ENCODE results near the gene NAPA. TPM values are rescaled to one million over a fixed set of nuclear protein-coding genes. Genes with fewer than 3 reads are reported as not detected.

The NAPA gene
- total RNA-seq, 1 experiment from 2014 or later, result 61.3 TPM

DNA sequence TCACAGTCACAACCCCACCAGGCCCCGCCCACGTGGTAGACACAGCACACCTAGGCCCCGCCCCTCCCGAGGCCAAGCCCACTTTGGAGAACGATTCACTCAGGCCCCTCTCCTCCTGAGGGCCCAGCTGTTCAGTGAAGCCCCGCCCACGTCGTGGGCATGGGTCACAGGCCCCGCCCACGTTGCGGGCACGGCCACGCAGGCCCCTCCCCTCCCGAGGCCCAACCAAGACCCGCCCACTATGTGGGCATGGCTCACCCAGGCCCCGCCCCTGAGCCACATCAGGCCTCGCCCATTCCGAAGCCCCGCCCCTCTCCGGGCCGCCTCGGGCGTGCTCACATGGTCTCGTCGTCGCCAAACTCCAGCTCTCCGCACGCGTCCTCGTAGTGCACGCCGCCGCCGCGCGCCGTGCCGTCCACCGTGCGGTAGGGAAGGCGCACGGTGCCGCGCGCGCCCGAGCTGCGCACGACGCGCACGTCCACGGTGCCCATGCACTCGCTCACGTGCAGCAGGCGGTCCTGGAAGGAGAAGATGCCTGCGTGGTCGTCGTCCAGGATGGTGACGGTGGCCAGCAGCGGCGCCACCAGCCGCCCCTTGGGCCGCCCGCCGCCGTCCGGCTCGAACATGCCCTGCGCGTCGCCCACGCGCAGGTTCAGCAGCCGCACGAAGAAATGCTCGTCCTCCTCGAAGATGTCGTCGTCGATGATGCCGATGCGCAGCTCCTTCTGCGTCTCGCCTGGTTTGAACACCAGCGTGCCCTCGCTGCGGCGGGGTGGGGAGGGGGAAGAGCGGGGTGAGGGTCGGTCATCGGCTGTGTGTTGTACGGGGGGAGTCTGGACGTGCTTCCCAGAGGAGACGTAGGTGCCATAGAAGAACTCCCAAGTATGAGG, 67.1 kb downstream of the NAPA start (continued):
- TF ChIP-seq, protein P1, sequence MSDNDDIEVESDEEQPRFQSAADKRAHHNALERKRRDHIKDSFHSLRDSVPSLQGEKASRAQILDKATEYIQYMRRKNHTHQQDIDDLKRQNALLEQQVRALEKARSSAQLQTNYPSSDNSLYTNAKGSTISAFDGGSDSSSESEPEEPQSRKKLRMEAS (CRISPR knock-in tag; IDR thresholded peaks at IDR 0.05), result peak; percentile 100
- no peak for TF ChIP-seq RORB (CRISPR knock-in tag; IDR thresholded peaks at IDR 0.05)
- TF ChIP-seq, protein P2, sequence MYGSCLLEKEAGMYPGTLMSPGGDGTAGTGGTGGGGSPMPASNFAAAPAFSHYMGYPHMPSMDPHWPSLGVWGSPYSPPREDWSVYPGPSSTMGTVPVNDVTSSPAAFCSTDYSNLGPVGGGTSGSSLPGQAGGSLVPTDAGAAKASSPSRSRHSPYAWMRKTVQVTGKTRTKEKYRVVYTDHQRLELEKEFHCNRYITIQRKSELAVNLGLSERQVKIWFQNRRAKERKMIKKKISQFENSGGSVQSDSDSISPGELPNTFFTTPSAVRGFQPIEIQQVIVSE (CRISPR knock-in tag; IDR thresholded peaks at IDR 0.05; ENCODE audit: borderline replicate concordance), result no peak
- TF ChIP-seq JAZF1 (CRISPR knock-in tag; IDR thresholded peaks at IDR 0.05), result no peak
- TF ChIP-seq, protein P3, sequence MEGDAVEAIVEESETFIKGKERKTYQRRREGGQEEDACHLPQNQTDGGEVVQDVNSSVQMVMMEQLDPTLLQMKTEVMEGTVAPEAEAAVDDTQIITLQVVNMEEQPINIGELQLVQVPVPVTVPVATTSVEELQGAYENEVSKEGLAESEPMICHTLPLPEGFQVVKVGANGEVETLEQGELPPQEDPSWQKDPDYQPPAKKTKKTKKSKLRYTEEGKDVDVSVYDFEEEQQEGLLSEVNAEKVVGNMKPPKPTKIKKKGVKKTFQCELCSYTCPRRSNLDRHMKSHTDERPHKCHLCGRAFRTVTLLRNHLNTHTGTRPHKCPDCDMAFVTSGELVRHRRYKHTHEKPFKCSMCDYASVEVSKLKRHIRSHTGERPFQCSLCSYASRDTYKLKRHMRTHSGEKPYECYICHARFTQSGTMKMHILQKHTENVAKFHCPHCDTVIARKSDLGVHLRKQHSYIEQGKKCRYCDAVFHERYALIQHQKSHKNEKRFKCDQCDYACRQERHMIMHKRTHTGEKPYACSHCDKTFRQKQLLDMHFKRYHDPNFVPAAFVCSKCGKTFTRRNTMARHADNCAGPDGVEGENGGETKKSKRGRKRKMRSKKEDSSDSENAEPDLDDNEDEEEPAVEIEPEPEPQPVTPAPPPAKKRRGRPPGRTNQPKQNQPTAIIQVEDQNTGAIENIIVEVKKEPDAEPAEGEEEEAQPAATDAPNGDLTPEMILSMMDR (IDR thresholded peaks at IDR 0.05), result no peak
- TF ChIP-seq NFATC4 (CRISPR knock-in tag; IDR thresholded peaks at IDR 0.05), result no peak
- TF ChIP-seq ZNF423 (CRISPR knock-in tag; IDR thresholded peaks at IDR 0.05), result no peak
- TF ChIP-seq, protein P4, sequence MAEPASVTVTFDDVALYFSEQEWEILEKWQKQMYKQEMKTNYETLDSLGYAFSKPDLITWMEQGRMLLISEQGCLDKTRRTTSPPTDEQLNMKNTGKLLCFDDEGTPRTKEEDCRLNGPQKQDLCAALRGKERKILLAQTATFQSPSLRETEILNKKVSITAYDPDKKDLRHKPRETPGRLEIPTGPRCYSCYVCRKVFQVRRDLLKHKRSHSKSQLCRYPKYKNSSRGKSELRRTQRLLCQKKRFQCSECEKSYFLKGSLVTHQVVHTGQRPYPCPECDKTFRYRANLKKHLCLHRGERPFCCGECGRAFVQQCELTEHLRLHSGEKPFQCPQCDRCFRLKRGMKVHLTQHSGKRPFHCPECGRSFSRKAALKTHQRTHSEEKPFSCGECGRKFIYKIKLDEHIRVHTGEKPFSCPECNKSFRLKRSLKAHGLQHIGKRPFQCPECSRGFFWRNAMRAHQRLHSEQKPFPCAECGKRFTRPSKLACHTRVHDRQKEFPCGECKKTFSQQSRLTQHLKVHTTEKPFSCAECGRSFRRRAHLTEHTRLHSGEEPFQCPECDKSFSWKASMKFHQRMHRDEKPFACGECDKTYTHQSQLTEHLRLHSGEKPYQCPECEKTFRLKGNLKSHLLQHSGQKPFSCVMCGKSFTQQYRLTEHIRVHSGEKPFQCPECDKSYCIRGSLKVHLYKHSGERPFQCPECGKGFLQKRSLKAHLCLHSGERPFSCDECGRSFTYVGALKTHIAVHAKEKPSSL (CRISPR knock-in tag; conservative IDR thresholded peaks at IDR 0.05), result no peak
- peak; percentile 88; the same call in 1 of the 2 replicates for TF ChIP-seq CREM (CRISPR knock-in tag; IDR thresholded peaks at IDR 0.05)
- TF ChIP-seq, protein P5, sequence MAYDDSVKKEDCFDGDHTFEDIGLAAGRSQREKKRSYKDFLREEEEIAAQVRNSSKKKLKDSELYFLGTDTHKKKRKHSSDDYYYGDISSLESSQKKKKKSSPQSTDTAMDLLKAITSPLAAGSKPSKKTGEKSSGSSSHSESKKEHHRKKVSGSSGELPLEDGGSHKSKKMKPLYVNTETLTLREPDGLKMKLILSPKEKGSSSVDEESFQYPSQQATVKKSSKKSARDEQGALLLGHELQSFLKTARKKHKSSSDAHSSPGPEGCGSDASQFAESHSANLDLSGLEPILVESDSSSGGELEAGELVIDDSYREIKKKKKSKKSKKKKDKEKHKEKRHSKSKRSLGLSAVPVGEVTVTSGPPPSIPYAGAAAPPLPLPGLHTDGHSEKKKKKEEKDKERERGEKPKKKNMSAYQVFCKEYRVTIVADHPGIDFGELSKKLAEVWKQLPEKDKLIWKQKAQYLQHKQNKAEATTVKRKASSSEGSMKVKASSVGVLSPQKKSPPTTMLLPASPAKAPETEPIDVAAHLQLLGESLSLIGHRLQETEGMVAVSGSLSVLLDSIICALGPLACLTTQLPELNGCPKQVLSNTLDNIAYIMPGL (CRISPR knock-in tag; IDR thresholded peaks at IDR 0.05), result peak; percentile 85
- TF ChIP-seq ZNF416 (CRISPR knock-in tag; IDR thresholded peaks at IDR 0.05), result peak; percentile 78; the same call in 1 of the 2 replicates
- TF ChIP-seq, protein P6, sequence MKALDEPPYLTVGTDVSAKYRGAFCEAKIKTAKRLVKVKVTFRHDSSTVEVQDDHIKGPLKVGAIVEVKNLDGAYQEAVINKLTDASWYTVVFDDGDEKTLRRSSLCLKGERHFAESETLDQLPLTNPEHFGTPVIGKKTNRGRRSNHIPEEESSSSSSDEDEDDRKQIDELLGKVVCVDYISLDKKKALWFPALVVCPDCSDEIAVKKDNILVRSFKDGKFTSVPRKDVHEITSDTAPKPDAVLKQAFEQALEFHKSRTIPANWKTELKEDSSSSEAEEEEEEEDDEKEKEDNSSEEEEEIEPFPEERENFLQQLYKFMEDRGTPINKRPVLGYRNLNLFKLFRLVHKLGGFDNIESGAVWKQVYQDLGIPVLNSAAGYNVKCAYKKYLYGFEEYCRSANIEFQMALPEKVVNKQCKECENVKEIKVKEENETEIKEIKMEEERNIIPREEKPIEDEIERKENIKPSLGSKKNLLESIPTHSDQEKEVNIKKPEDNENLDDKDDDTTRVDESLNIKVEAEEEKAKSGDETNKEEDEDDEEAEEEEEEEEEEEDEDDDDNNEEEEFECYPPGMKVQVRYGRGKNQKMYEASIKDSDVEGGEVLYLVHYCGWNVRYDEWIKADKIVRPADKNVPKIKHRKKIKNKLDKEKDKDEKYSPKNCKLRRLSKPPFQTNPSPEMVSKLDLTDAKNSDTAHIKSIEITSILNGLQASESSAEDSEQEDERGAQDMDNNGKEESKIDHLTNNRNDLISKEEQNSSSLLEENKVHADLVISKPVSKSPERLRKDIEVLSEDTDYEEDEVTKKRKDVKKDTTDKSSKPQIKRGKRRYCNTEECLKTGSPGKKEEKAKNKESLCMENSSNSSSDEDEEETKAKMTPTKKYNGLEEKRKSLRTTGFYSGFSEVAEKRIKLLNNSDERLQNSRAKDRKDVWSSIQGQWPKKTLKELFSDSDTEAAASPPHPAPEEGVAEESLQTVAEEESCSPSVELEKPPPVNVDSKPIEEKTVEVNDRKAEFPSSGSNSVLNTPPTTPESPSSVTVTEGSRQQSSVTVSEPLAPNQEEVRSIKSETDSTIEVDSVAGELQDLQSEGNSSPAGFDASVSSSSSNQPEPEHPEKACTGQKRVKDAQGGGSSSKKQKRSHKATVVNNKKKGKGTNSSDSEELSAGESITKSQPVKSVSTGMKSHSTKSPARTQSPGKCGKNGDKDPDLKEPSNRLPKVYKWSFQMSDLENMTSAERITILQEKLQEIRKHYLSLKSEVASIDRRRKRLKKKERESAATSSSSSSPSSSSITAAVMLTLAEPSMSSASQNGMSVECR (CRISPR knock-in tag; IDR thresholded peaks at IDR 0.05; ENCODE audit: borderline replicate concordance), result peak; percentile 99
- TF ChIP-seq, protein P7, sequence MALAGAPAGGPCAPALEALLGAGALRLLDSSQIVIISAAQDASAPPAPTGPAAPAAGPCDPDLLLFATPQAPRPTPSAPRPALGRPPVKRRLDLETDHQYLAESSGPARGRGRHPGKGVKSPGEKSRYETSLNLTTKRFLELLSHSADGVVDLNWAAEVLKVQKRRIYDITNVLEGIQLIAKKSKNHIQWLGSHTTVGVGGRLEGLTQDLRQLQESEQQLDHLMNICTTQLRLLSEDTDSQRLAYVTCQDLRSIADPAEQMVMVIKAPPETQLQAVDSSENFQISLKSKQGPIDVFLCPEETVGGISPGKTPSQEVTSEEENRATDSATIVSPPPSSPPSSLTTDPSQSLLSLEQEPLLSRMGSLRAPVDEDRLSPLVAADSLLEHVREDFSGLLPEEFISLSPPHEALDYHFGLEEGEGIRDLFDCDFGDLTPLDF (CRISPR knock-in tag; IDR thresholded peaks at IDR 0.05), result peak; percentile 98
- TF ChIP-seq, protein P8, sequence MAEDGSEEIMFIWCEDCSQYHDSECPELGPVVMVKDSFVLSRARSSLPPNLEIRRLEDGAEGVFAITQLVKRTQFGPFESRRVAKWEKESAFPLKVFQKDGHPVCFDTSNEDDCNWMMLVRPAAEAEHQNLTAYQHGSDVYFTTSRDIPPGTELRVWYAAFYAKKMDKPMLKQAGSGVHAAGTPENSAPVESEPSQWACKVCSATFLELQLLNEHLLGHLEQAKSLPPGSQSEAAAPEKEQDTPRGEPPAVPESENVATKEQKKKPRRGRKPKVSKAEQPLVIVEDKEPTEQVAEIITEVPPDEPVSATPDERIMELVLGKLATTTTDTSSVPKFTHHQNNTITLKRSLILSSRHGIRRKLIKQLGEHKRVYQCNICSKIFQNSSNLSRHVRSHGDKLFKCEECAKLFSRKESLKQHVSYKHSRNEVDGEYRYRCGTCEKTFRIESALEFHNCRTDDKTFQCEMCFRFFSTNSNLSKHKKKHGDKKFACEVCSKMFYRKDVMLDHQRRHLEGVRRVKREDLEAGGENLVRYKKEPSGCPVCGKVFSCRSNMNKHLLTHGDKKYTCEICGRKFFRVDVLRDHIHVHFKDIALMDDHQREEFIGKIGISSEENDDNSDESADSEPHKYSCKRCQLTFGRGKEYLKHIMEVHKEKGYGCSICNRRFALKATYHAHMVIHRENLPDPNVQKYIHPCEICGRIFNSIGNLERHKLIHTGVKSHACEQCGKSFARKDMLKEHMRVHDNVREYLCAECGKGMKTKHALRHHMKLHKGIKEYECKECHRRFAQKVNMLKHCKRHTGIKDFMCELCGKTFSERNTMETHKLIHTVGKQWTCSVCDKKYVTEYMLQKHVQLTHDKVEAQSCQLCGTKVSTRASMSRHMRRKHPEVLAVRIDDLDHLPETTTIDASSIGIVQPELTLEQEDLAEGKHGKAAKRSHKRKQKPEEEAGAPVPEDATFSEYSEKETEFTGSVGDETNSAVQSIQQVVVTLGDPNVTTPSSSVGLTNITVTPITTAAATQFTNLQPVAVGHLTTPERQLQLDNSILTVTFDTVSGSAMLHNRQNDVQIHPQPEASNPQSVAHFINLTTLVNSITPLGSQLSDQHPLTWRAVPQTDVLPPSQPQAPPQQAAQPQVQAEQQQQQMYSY (CRISPR knock-in tag; IDR thresholded peaks at IDR 0.05), result peak; percentile 72
- TF ChIP-seq, protein P9, sequence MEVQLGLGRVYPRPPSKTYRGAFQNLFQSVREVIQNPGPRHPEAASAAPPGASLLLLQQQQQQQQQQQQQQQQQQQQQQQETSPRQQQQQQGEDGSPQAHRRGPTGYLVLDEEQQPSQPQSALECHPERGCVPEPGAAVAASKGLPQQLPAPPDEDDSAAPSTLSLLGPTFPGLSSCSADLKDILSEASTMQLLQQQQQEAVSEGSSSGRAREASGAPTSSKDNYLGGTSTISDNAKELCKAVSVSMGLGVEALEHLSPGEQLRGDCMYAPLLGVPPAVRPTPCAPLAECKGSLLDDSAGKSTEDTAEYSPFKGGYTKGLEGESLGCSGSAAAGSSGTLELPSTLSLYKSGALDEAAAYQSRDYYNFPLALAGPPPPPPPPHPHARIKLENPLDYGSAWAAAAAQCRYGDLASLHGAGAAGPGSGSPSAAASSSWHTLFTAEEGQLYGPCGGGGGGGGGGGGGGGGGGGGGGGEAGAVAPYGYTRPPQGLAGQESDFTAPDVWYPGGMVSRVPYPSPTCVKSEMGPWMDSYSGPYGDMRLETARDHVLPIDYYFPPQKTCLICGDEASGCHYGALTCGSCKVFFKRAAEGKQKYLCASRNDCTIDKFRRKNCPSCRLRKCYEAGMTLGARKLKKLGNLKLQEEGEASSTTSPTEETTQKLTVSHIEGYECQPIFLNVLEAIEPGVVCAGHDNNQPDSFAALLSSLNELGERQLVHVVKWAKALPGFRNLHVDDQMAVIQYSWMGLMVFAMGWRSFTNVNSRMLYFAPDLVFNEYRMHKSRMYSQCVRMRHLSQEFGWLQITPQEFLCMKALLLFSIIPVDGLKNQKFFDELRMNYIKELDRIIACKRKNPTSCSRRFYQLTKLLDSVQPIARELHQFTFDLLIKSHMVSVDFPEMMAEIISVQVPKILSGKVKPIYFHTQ (CRISPR knock-in tag; IDR thresholded peaks at IDR 0.05), result no peak
- TF ChIP-seq, protein P10, sequence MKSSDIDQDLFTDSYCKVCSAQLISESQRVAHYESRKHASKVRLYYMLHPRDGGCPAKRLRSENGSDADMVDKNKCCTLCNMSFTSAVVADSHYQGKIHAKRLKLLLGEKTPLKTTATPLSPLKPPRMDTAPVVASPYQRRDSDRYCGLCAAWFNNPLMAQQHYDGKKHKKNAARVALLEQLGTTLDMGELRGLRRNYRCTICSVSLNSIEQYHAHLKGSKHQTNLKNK (CRISPR knock-in tag; IDR thresholded peaks at IDR 0.05), result no peak
- peak; percentile 100 for TF ChIP-seq ETV6 (CRISPR knock-in tag; IDR thresholded peaks at IDR 0.05)
